Measurements from ENCODE around the gene TIMM9.
"Not testable (repeated sequence)": the region's sequence is repeated elsewhere in the genome, so short reads cannot be mapped to it uniquely, and the experiment has no call there.

The TIMM9 gene

DNA sequence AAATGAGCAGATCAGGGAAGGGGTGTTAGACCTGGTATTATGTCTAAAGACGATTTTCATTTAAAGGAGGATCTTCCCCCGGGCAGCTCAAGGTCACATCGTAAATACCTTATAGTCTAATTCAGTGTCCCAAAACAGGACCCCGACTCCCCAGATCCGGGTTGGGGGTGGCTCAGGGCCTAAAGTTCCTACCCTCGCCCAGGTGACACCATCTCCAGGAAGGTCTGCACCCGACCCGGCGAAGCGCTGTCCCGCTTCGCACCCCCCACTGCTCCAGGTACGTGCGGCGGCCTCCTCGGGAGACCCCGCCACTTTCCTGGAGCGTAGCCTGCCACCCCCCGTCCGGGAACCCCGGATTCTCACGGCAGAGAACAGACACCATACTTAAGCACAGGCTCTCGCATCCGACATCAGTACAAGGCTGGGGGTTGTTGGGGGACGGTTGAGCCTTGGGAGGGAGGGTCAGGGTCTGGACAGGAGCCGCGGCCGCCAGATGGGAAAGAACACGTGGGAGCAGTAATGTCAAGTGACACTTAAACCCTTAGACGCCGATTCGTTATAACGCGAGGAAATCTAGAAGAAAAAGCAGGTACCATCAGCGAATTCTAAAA, 556 bp downstream of the TIMM9 start:
- H3K9me3 Mint-ChIP-seq, result no peaks in the 10 kb centered on the region

DNA sequence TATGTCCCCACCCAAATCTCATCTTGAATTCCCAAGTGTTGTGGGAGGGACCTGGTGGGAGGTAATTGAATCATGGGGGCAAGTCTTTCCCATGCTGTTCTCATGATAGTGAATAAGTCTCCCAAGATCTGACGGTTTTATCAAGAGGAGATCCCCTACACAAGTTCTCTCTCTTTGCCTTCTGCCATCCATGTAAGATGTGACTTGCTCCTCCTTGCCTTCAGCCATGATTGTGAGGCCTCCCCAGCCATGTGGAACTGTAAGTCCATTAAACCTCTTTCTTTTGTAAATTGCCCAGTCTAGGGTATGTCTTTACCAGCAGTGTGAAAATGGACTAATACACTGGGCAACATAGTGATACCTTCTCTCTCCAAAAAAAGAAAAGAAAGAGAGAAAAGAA, 10.4 kb downstream of the TIMM9 start:
- not testable (repeated sequence) for H3K27me3 Mint-ChIP-seq, H3K27ac Mint-ChIP-seq, DNase-seq, H3K9me3 Mint-ChIP-seq, H3K4me3 Mint-ChIP-seq, H3K4me1 Mint-ChIP-seq
- H3K36me3 Mint-ChIP-seq, result peaks cover 50% of the 10 kb centered on the region
- CTCF ChIA-PET, result interaction anchor here (1.0 kb wide), 1 partner anchor 20 kb away, joined by 3 read pairs; no protein-coding TSS in a partner anchor

More for the DNA sequence above, 556 bp downstream of the TIMM9 start:
- CTCF ChIA-PET, result no interaction called here
- Mint-ChIP-seq H3K4me1 (peaks cover 50% of the 10 kb centered on the region), H3K36me3 (peaks cover 23% of the 10 kb centered on the region), H3K27me3 (no peaks in the 10 kb centered on the region), H3K27ac (peak overlapping the region; percentile 95), H3K4me3 (peak overlapping the region; percentile 76)
- peak; percentile 59 for DNase-seq

DNA sequence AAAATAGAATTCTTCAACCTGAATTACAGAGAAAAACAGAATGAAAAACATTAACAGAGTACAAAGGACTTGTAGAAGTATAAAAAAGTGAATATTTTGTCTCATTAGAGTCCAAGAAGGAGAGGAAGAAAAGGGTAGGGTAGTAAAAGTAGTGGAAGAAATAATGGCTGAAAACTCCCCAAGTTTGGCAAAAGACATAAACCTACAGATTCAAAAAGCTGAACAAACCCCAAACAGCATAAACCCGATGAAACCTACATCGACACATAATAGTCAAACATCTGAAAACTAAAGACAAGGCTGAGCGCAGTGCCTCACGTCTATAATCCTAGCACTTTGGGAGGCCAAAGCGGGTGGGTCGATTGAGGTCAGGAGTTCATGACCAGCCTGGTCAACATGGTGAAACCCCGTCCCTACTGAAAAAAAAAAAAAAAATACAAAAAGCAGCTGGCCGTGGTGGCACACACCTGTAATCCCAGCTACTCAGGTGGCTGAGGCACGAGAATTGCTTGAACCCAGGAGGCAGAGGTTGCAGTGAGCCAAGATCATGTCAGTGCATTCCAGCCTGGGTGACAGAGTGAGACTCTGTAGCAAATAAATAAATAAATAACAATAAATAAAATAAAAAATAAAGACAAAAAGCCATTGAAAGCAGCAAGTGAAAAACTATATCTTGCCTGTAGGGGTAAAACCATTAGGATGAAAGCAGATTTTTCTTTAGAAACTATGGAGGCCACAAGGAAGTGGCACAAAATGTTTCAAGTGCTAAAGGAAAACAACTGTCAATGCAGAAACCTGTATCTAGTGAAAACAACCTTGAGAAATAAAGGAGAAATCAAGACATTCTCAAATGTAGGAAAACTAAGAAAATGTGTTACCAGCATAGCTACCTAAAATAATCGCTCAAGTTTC, 11.4 kb downstream of the TIMM9 start:
- Mint-ChIP-seq H3K27me3 (no peaks in the 10 kb centered on the region), H3K36me3 (peaks cover 47% of the 10 kb centered on the region), H3K4me1 (no peaks in the 10 kb centered on the region), H3K9me3 (no peaks in the 10 kb centered on the region), H3K27ac (no peak overlapping the region), H3K4me3 (no peak overlapping the region)
- CTCF ChIA-PET, result no interaction called here
- no peak for DNase-seq

DNA sequence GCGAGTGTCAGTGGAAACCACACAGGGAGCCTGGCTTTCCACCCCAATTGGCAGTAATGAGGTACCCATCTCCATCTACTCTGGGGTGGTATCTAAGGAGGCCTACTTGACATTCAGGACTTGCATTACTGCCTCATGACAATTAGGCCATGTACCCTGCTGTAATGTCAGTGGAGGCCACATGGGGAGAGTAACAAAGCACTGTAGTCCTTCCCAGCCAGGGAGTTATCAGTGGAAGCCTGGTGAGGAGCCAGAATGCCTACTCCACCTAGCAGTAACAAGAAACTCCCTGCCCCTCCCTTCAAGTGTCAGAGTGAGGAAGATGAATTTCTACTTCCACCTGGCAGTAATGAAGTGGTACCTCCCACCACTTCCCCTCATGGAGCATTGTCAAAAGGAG, 12.5 kb downstream of the TIMM9 start:
- Mint-ChIP-seq H3K27ac (no peak overlapping the region), H3K4me1 (no peaks in the 10 kb centered on the region), H3K27me3 (no peaks in the 10 kb centered on the region), H3K36me3 (peaks cover 45% of the 10 kb centered on the region), H3K4me3 (no peak overlapping the region), H3K9me3 (no peaks in the 10 kb centered on the region)
- no peak for DNase-seq
- CTCF ChIA-PET, result no interaction called here

DNA sequence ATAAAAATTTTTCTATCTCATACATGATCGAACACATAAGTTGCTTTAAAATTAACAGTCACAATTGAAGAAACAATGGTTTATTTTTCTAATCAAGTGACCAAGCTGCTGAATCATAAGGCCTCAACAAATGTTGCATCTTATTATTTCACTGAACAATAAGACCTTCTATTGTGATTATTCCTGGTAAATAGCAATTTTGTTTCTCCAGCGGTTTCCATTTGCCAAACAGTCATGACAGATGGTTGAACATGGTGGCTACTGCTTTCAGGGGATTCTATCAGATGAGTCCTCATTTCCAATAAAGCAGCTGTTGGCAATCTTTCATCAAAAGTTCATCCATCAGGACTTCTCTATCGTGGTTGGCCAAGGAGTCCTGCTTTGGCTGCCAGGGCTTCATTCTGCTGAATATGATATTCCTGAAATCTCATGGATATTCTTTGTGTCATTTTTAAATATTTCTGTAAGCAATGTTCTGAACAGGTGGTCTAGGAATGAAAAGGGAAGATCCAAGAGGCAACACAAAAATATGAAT, 18.6 kb downstream of the TIMM9 start:
- CTCF ChIA-PET, result interaction anchor here (1.0 kb wide), 1 partner anchor 16 kb away, joined by 3 read pairs; no protein-coding TSS in a partner anchor
- H3K36me3 Mint-ChIP-seq, result peaks cover 27% of the 10 kb centered on the region
- no peak overlapping the region for H3K4me3 Mint-ChIP-seq
- H3K4me1 Mint-ChIP-seq, result no peaks in the 10 kb centered on the region
- DNase-seq, result no peak
- no peak overlapping the region for H3K27ac Mint-ChIP-seq
- H3K9me3 Mint-ChIP-seq, result no peaks in the 10 kb centered on the region
- H3K27me3 Mint-ChIP-seq, result no peaks in the 10 kb centered on the region

DNA sequence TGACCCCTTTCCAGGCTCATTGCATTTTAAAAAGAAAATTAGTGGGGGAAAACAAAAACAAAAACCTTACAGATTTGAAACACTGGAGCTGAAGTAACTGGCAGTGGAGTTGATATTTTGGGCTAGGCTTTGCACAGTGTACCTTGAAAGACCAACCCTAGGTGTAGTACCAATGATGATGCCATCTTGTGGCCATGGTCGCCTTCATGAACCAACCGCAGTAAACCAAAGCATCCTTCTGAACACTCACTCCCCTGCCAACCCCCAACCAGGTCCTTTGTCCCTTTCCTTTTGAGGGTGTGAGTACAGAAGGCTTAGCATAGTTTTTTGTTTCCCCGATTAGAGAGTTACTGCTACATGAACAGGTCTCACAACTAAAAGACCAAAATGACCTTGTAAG, 25.7 kb downstream of the TIMM9 start:
- no peak overlapping the region for H3K27ac Mint-ChIP-seq
- no peaks in the 10 kb centered on the region for H3K9me3 Mint-ChIP-seq
- peaks cover 2% of the 10 kb centered on the region for H3K36me3 Mint-ChIP-seq
- no peak for DNase-seq
- H3K4me3 Mint-ChIP-seq, result no peak overlapping the region
- CTCF ChIA-PET, result interaction anchor here (0.6 to 1.2 kb wide), 5 partner anchors 9 to 74 kb away, joined by 3 to 4 read pairs (median 3); no protein-coding TSS in a partner anchor
- H3K27me3 Mint-ChIP-seq, result no peaks in the 10 kb centered on the region
- H3K4me1 Mint-ChIP-seq, result peaks cover 4% of the 10 kb centered on the region

DNA sequence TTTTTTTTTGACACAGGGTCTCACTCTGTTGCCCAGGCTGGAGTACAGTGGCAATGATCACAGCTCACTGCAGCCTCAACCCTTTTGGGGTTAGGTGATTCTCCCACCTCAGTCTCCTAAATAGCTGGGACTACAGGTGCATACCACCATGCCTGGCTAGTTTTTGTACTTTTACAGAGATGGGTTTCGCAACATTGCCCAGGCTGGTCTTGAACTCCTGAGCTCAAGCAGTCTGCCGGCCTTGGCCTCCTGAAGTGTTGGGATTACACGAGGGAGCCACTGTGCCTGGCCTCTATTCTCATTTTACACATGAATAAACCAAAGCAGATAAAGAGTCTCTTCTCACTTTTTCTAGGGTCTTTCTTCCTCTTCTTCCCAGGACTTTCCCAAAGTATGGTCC, 28.4 kb downstream of the TIMM9 start:
- Mint-ChIP-seq H3K27me3 (peaks cover 5% of the 10 kb centered on the region), H3K36me3 (no peaks in the 10 kb centered on the region), H3K27ac (no peak overlapping the region), H3K4me3 (no peak overlapping the region), H3K4me1 (peaks cover 15% of the 10 kb centered on the region), H3K9me3 (no peaks in the 10 kb centered on the region)
- CTCF ChIA-PET, result interaction anchor here (0.9 kb wide), 1 partner anchor 23 kb away, joined by 3 read pairs; no protein-coding TSS in a partner anchor
- no peak for DNase-seq

DNA sequence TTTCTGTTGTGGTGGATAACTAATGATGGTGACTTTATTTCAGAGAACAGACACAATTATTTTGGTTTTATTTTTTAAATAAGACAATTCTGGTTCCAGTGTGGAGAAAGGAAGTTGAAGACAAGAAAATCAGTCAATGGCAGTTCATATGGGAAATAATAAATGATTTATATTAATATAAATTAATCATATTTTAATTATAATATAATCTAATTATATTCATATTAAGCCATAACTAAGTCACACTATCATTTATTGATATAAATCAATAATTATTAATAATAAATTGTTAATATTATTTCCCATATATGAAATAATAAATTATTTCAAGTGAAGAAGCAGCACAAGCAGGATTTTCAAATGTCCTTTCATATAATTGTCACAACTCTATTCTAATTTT, 28.8 kb downstream of the TIMM9 start:
- DNase-seq, result no peak
- Mint-ChIP-seq H3K4me3 (no peak overlapping the region), H3K4me1 (peaks cover 15% of the 10 kb centered on the region), H3K27me3 (peaks cover 5% of the 10 kb centered on the region), H3K9me3 (no peaks in the 10 kb centered on the region), H3K36me3 (no peaks in the 10 kb centered on the region), H3K27ac (no peak overlapping the region)
- CTCF ChIA-PET, result interaction anchor here (0.9 kb wide), 1 partner anchor 23 kb away, joined by 3 read pairs; no protein-coding TSS in a partner anchor

DNA sequence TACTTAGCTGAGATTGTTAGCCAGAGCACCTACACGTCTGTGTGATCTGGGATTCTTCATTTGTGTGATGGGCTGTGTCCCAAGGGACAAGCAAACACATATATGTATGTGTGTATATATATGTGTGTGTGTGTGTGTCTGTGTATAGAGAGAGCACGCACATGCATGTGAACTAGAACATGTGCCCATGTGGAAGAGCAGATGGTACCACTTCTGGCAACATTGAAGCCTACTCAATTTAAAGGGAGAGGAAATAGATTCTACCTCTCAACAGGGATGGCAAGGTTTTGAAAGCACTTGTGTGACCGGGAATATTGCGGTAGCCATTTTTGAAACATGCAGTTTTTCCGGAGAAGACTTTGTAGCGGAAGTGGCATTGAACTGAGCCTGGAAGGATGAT, 30.2 kb downstream of the TIMM9 start:
- Mint-ChIP-seq H3K27me3 (peaks cover 5% of the 10 kb centered on the region), H3K4me3 (no peak overlapping the region), H3K27ac (no peak overlapping the region), H3K9me3 (no peaks in the 10 kb centered on the region), H3K4me1 (peaks cover 15% of the 10 kb centered on the region), H3K36me3 (no peaks in the 10 kb centered on the region)
- no peak for DNase-seq
- CTCF ChIA-PET, result interaction anchor here (0.6 to 2.2 kb wide), 3 partner anchors 10 to 99 kb away, joined by 3 to 8 read pairs (median 3); partner anchors contain the start of gene ARID4A

DNA sequence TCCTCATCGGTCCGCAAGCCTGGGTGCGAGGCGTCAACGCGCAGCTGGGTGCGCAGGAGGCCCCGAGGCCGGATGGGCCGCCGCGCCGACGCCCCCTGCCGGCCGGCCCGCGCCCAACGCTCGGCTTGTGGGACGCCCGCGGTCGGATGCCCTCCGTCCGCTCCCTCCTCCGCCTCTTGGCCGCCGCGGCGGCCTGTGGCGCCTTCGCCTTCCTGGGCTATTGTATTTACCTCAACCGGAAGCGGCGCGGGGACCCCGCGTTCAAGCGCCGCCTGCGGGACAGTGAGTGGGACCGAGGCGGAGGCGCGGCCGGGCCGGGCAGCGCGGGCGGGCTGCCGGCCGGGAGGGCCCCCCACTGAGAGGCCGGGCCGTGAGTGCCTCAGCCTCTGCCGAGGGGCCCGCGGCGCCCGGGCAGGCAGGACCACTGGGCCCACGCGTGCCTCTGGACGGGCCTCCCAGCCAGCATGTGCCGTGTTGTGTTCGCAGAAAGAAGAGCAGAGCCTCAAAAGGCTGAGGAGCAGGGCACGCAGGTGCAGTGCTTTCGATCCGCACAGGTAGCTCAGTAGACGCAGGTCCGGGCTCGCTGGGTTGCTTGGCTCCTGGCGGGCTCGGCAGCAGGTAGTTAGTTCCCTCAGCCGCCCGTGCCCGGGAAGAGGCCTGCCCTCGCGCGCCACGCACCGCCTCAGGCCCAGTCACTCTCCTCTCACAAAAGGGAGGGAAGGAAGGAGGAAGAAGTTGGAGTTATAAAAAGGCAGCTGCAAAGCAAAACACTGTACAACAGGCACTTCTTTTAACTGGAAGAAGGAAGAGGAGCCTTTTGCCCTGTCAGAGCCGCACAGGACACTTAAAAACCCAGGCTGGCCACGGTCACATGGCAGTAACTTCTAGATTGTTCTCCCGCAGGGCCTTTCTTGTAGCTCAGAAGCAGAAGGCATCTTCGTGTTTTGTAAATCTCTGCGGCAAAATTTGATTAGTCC, 31.2 kb downstream of the TIMM9 start, which contains the start of gene TOMM20L:
TOMM20L (plus strand) TSS at position 119 of the 977 bp plus-strand sequence; CDS start at position 147, 28 bp downstream.
- Mint-ChIP-seq H3K36me3 (no peaks in the 10 kb centered on the region), H3K4me1 (peaks cover 15% of the 10 kb centered on the region), H3K27ac (peak within 1 kb of the TSS; percentile 54), H3K27me3 (peaks cover 5% of the 10 kb centered on the region), H3K4me3 (peak within 1 kb of the TSS; percentile 65), H3K9me3 (no peaks in the 10 kb centered on the region)
- peak; percentile 77 for DNase-seq
- CTCF ChIA-PET, result interaction anchor here (0.6 to 3.0 kb wide), 9 partner anchors 9 to 287 kb away, joined by 3 to 8 read pairs (median 4); partner anchors contain the start of genes ARID4A, KIAA0586 and TIMM9

DNA sequence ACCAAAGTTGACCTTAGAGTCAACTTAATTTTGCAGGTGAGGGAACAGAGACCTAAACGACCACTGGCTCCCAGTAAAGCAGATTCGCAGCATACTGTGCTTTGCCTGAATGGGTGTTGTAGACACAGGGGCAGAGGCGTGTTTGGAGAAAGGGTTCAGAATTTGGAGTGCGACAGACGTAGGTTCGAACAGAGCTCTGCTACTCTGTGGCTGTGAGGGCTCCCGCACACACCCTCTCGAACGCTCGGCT, 31.8 kb downstream of the TIMM9 start:
- CTCF ChIA-PET, result interaction anchor here (1.0 to 3.0 kb wide), 6 partner anchors 10 to 287 kb away, joined by 3 to 8 read pairs (median 6); partner anchors contain the start of genes ARID4A, KIAA0586 and TIMM9

DNA sequence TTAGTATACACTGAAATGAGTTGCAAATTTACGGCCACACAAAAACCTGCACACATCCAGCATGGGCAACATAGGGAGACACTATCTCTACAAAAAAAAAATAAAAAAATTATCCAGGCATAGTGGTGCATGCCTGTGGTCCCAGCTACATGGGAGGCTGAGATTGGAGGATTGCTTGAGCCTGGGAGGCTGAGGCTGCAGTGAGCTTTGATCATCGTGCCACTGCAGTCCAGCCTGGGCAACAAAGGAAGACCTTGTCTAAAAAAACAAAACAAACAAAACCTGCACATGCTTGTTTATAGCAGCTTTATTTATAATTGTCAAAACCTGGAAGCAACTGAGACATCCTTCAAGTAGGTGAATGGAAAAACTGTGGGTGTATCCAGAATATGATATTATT, 36.5 kb downstream of the TIMM9 start:
- no peak overlapping the region for H3K27ac Mint-ChIP-seq
- no peak for DNase-seq
- peaks cover 3% of the 10 kb centered on the region for H3K36me3 Mint-ChIP-seq
- CTCF ChIA-PET, result interaction anchor here (0.6 kb wide), 1 partner anchor 443 kb away, joined by 3 read pairs; no protein-coding TSS in a partner anchor
- H3K4me3 Mint-ChIP-seq, result no peak overlapping the region
- H3K9me3 Mint-ChIP-seq, result no peaks in the 10 kb centered on the region
- H3K27me3 Mint-ChIP-seq, result no peaks in the 10 kb centered on the region
- peaks cover 6% of the 10 kb centered on the region for H3K4me1 Mint-ChIP-seq

More for the DNA sequence above, 31.8 kb downstream of the TIMM9 start:
- Mint-ChIP-seq H3K4me3 (peak overlapping the region; percentile 65), H3K4me1 (peaks cover 15% of the 10 kb centered on the region), H3K27ac (peak overlapping the region; percentile 54), H3K9me3 (no peaks in the 10 kb centered on the region), H3K36me3 (no peaks in the 10 kb centered on the region), H3K27me3 (peaks cover 5% of the 10 kb centered on the region)
- DNase-seq, result no peak

DNA sequence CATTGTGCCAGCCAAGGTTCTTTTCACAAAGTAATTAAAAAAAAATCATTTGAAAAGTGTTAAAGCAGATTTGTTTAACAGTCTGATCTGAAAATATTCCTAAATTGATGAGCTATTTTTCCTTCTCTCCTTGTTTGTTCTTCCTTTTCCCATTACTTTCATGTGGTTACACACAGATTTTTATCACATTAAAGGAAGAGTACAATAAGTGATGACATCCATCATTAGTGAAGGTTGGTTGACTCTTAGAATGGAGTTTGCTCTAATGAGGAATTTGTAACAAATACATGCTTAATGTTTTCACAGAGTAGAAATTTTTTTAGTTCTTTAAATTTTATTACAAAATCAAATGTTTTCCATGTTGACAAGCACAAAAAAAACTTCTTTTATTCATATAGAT, 50.5 kb downstream of the TIMM9 start:
- Mint-ChIP-seq H3K4me3 (no peak overlapping the region), H3K9me3 (no peaks in the 10 kb centered on the region), H3K27ac (no peak overlapping the region), H3K4me1 (no peaks in the 10 kb centered on the region), H3K27me3 (no peaks in the 10 kb centered on the region), H3K36me3 (peaks cover 44% of the 10 kb centered on the region)
- CTCF ChIA-PET, result no interaction called here
- no peak for DNase-seq

All from activated naive CD4-positive, alpha-beta T cell treated with anti-CD3 and anti-CD28 coated beads, Interleukin-2, amount 10 ng/mL, durations not matched to agents 7 days and 5 days (primary cell).